A673 (cell line): ENCODE measurements around the gene RAB36. TPM values are rescaled to one million over a fixed set of nuclear protein-coding genes. Genes with fewer than 3 reads are reported as not detected.

Source experiments
- BruUV-seq: library from RNA; stranded (reverse); fragments of 400-500 nt; replicated peaks from 2 replicates; lab custom pipeline; 2021; lab: Mats Ljungman, UMichigan
- CTCF ChIA-PET: fragments of 300-600 bp; sonication (Branson Sonifier 250); formaldehyde crosslinking; loops from one replicate; lab custom pipeline; 2022; ENCODE audit warnings: antibody characterized with exemption; lab: Charles Lee
- POLR2A ChIA-PET: fragments of 300-600 bp; sonication (Branson Sonifier 250); formaldehyde crosslinking; loops from one replicate; lab custom pipeline; 2022; ENCODE audit warnings: antibody characterized with exemption; ENCODE audit not compliant: low non-redundant PET; lab: Charles Lee
- DNase-seq: peaks from one replicate; pipeline ENCODE4 v3.0.0-alpha.2; 2015; ENCODE audit warnings: low spot score
- H3K27ac ChIP-seq: fragments of 200-600 bp; sonication (generic); 2 replicates; pipeline ENCODE4 v1.5.1; 2016; ENCODE audit warnings: mixed run types, low read depth, mild to moderate bottlenecking, mixed read lengths, antibody characterized with exemption, low read length; ENCODE audit not compliant: poor library complexity, severe bottlenecking
- H3K27me3 ChIP-seq: fragments of 200-600 bp; sonication (generic); replicated peaks from 2 replicates; pipeline ENCODE4 v1.6.1; 2017; ENCODE audit warnings: mixed run types, low read depth, mild to moderate bottlenecking, mixed read lengths, antibody characterized with exemption, low read length; ENCODE audit not compliant: insufficient read depth, poor library complexity
- H3K36me3 ChIP-seq: fragments of 200-600 bp; sonication (generic); 2 replicates; pipeline ENCODE4 v1.6.1; 2016; ENCODE audit warnings: mixed run types, mild to moderate bottlenecking, mixed read lengths, antibody characterized with exemption, low read length; ENCODE audit not compliant: insufficient read depth, poor library complexity, severe bottlenecking
- H3K4me1 ChIP-seq: fragments of 200-600 bp; sonication (generic); 2 replicates; pipeline ENCODE4 v1.6.1; 2017; ENCODE audit warnings: mixed run types, mild to moderate bottlenecking, mixed read lengths, antibody characterized with exemption, low read length; ENCODE audit not compliant: insufficient read depth, poor library complexity, severe bottlenecking
- H3K4me3 ChIP-seq: fragments of 200-600 bp; sonication (generic); 2 replicates; pipeline ENCODE4 v1.5.1; 2016; ENCODE audit warnings: low read depth, mixed run types, mild to moderate bottlenecking, mixed read lengths, low read length; ENCODE audit not compliant: poor library complexity, severe bottlenecking
- H3K9me3 ChIP-seq: fragments of 200-600 bp; sonication (generic); 2 replicates; pipeline ENCODE4 v1.6.1; 2016; ENCODE audit warnings: mixed run types, low read depth, mild to moderate bottlenecking, mixed read lengths, antibody characterized with exemption, low read length; ENCODE audit not compliant: poor library complexity, severe bottlenecking
- CTCF ChIP-seq: fragments of 300-800, 200-600 bp; sonication (generic); conservative IDR thresholded peaks from 2 replicates; pipeline ENCODE4 v1.5.1; 2017; ENCODE audit warnings: low read depth, mild to moderate bottlenecking, antibody characterized with exemption, low read length, moderate library complexity, mixed read lengths
- EZH2 ChIP-seq: fragments of 200-600 bp; sonication (generic); IDR thresholded peaks from 2 replicates; pipeline ENCODE4 v1.6.1; 2017; ENCODE audit warnings: borderline replicate concordance, low read depth, mild to moderate bottlenecking, mixed read lengths, antibody characterized with exemption, low read length; ENCODE audit not compliant: poor library complexity, severe bottlenecking
- intact Hi-C: fragments of 100-400 bp; cut with micrococcal nuclease; formaldehyde crosslinking; loops from one replicate; pipeline ENCODE4 v1.10.0; 2022; ENCODE audit not compliant: unreplicated experiment
- total RNA-seq: library from RNA; stranded (reverse); gene quantifications from 2 replicates; pipeline ENCODE4 v1.2.3, GENCODE V29; 2021

RAB36 gene
- total RNA-seq, 1 experiment from 2014 or later = 4.1 TPM

- no peak overlapping the region for H3K27ac ChIP-seq
- H3K36me3 ChIP-seq = no peaks in the 10 kb centered on the region
- no peaks in the 10 kb centered on the region for H3K27me3 ChIP-seq
- no peak for TF ChIP-seq EZH2
- TF ChIP-seq CTCF = no peak
- peaks cover 6% of the 10 kb centered on the region for H3K4me1 ChIP-seq
- no peak for DNase-seq
- ChIA-PET POLR2A (no interaction called here), CTCF (interaction anchor here (0.5 kb wide), 1 partner anchor 160 kb away, joined by 4 read pairs; no protein-coding TSS in a partner anchor)
- H3K9me3 ChIP-seq = no peaks in the 10 kb centered on the region
- intact Hi-C loops = no loop called here
- BruUV-seq = no TSS peak
- no peak overlapping the region for H3K4me3 ChIP-seq
Measured at GRCh38 chr22:23113847-23114720, 31.2 kb upstream of the RAB36 start.

GRCh38 chr22:23114721-23115020, 30.6 kb upstream of the RAB36 start:
- Histone ChIP-seq H3K27ac (no peak overlapping the region), H3K27me3 (no peaks in the 10 kb centered on the region), H3K4me3 (no peak overlapping the region), H3K36me3 (no peaks in the 10 kb centered on the region), H3K9me3 (no peaks in the 10 kb centered on the region), H3K4me1 (peaks cover 6% of the 10 kb centered on the region)
- CTCF ChIA-PET = interaction anchor here (0.5 kb wide), 1 partner anchor 160 kb away, joined by 4 read pairs; no protein-coding TSS in a partner anchor
- intact Hi-C loops = no loop called here
- no TSS peak for BruUV-seq
- POLR2A ChIA-PET = no interaction called here
- DNase-seq = no peak
- no peak for TF ChIP-seq CTCF

- BruUV-seq = no TSS peak
- ChIA-PET CTCF (no interaction called here), POLR2A (no interaction called here)
- TF ChIP-seq CTCF = no peak
- no peak for TF ChIP-seq EZH2
- intact Hi-C loops = no loop called here
- no peaks in the 10 kb centered on the region for H3K36me3 ChIP-seq
- H3K4me3 ChIP-seq = no peak overlapping the region
- DNase-seq = no peak
- H3K9me3 ChIP-seq = no peaks in the 10 kb centered on the region
- H3K27ac ChIP-seq = no peak overlapping the region
- no peaks in the 10 kb centered on the region for H3K27me3 ChIP-seq
- H3K4me1 ChIP-seq = peaks cover 6% of the 10 kb centered on the region
Measured at GRCh38 chr22:23115369-23115768, 29.9 kb upstream of the RAB36 start.
